NT2/D1 (cell line): Measurements from ENCODE around the gene CCT5.

Experiments
- SUZ12 ChIP-seq: IDR thresholded peaks from 2 replicates; pipeline ENCODE4 v1.6.1; 2011; ENCODE audit not compliant: insufficient read length, insufficient read depth; ENCODE audit errors: extremely low read depth
- YY1 ChIP-seq: IDR thresholded peaks from 2 replicates; pipeline ENCODE4 v1.6.1; 2011; ENCODE audit not compliant: insufficient read length, insufficient read depth
- ZNF274 ChIP-seq: IDR thresholded peaks from 2 replicates; pipeline ENCODE4 v1.6.1; 2011; ENCODE audit warnings: mild to moderate bottlenecking, low read depth, low read length

GRCh38 chr5:10290438-10290837 is 40.4 kb downstream of the CCT5 start:
- no peak for TF ChIP-seq YY1
- TF ChIP-seq ZNF274 = no peak
- no peak for TF ChIP-seq SUZ12
